OCI-LY3 (cell line): ENCODE results near the gene RAD51B.

Experiments used
- H2AFZ ChIP-seq: fragments of 200-600, 300-600 bp; shearing (Covaris generic); 2 replicates; pipeline ENCODE4 v1.6.0; 2014; ENCODE audit warnings: antibody characterized with exemption, low read depth, low read length
- H3K27ac ChIP-seq: fragments of 200-600, 300-600 bp; sonication (generic); 2 replicates; pipeline ENCODE4 v1.5.1; 2014; ENCODE audit warnings: mild to moderate bottlenecking, low read length, moderate library complexity, mixed read lengths
- H3K27me3 ChIP-seq: fragments of 200-600, 300-600 bp; sonication (generic); 2 replicates; pipeline ENCODE4 v1.6.1; 2014; ENCODE audit warnings: low read depth, low read length, mixed read lengths
- H3K36me3 ChIP-seq: fragments of 200-600, 300-600 bp; sonication (generic); replicated peaks from 2 replicates; pipeline ENCODE3; 2014; ENCODE audit warnings: low read depth, low read length, mixed read lengths
- H3K4me1 ChIP-seq: fragments of 300-600, 200-600 bp; sonication (generic); 2 replicates; pipeline ENCODE4 v1.6.1; 2014; ENCODE audit warnings: low read length, mixed read lengths
- H3K4me2 ChIP-seq: fragments of 200-600, 300-600 bp; sonication (generic); 2 replicates; pipeline ENCODE4 v1.6.1; 2014; ENCODE audit warnings: low read length, mixed read lengths
- H3K4me3 ChIP-seq: fragments of 300-600, 200-600 bp; sonication (generic); 2 replicates; pipeline ENCODE4 v1.5.1; 2014; ENCODE audit warnings: antibody characterized with exemption, mild to moderate bottlenecking, low read length, moderate library complexity
- H3K79me2 ChIP-seq: fragments of 300-600, 200-600 bp; shearing (Covaris generic); 2 replicates; pipeline ENCODE4 v1.6.1; 2014; ENCODE audit warnings: mild to moderate bottlenecking, low read length, mixed read lengths
- H3K9ac ChIP-seq: fragments of 300-600, 200-600 bp; shearing (Covaris generic); 2 replicates; pipeline ENCODE4 v1.6.0; 2014; ENCODE audit warnings: mild to moderate bottlenecking, low read length, moderate library complexity
- H3K9me3 ChIP-seq: fragments of 200-600, 300-600 bp; shearing (Covaris generic); 2 replicates; pipeline ENCODE4 v1.6.1; 2014; ENCODE audit warnings: low read length, mixed read lengths; ENCODE audit not compliant: insufficient read depth
- H4K20me1 ChIP-seq: fragments of 200-600, 300-600 bp; sonication (generic); 2 replicates; pipeline ENCODE4 v1.6.1; 2016; ENCODE audit warnings: low read length, mixed read lengths; ENCODE audit not compliant: insufficient read depth
- CTCF ChIP-seq: fragments of 200-600, 300-600 bp; sonication (generic); IDR thresholded peaks from 2 replicates; pipeline ENCODE4 v1.5.1; 2014; ENCODE audit warnings: antibody characterized with exemption, low read length, low read depth
- EZH2phosphoT487 ChIP-seq: fragments of 200-600 bp; shearing (Covaris generic); IDR thresholded peaks from 2 replicates; pipeline ENCODE4 v1.6.1; 2018; ENCODE audit warnings: antibody characterized with exemption, mixed run types, low read depth

Gene RAD51B

GRCh38 chr14:68245146-68246073 lies 425.8 kb downstream of the RAD51B start:
- Histone ChIP-seq H3K27me3 (no peaks in the 10 kb centered on the region), H3K9ac (no peak overlapping the region), H2AFZ (no peak overlapping the region), H3K27ac (no peak overlapping the region), H3K4me3 (no peak overlapping the region), H4K20me1 (no peaks in the 10 kb centered on the region), H3K36me3 (no peaks in the 10 kb centered on the region), H3K79me2 (no peaks in the 10 kb centered on the region), H3K9me3 (no peaks in the 10 kb centered on the region), H3K4me2 (no peak overlapping the region), H3K4me1 (peaks cover 31% of the 10 kb centered on the region)
- no peak for TF ChIP-seq EZH2phosphoT487
- TF ChIP-seq CTCF: no peak

GRCh38 chr14:68246074-68246785 lies 426.7 kb downstream of the RAD51B start:
- H3K27ac ChIP-seq: no peak overlapping the region

GRCh38 chr14:68246786-68247105 lies 427.2 kb downstream of the RAD51B start:
- Histone ChIP-seq H3K4me1 (peaks cover 44% of the 10 kb centered on the region), H3K79me2 (no peaks in the 10 kb centered on the region), H3K36me3 (no peaks in the 10 kb centered on the region), H3K4me2 (no peak overlapping the region), H3K27ac (no peak overlapping the region), H3K9me3 (no peaks in the 10 kb centered on the region), H3K9ac (no peak overlapping the region), H2AFZ (no peak overlapping the region), H4K20me1 (no peaks in the 10 kb centered on the region), H3K27me3 (no peaks in the 10 kb centered on the region), H3K4me3 (no peak overlapping the region)
- TF ChIP-seq EZH2phosphoT487 (no peak), CTCF (no peak)

More at GRCh38 chr14:68246074-68246785, 426.7 kb downstream of the RAD51B start:
- peaks cover 39% of the 10 kb centered on the region for H3K4me1 ChIP-seq
- H3K36me3 ChIP-seq: no peaks in the 10 kb centered on the region
- H3K9ac ChIP-seq: no peak overlapping the region
- no peaks in the 10 kb centered on the region for H4K20me1 ChIP-seq
- no peaks in the 10 kb centered on the region for H3K9me3 ChIP-seq
- H3K4me3 ChIP-seq: no peak overlapping the region
- H3K79me2 ChIP-seq: no peaks in the 10 kb centered on the region
- TF ChIP-seq EZH2phosphoT487 (no peak), CTCF (no peak)
- H3K27me3 ChIP-seq: no peaks in the 10 kb centered on the region
- H2AFZ ChIP-seq: no peak overlapping the region
- no peak overlapping the region for H3K4me2 ChIP-seq

- no peak overlapping the region for H3K4me3 ChIP-seq
- no peaks in the 10 kb centered on the region for H3K9me3 ChIP-seq
- peaks cover 50% of the 10 kb centered on the region for H3K4me1 ChIP-seq
- H3K36me3 ChIP-seq: no peaks in the 10 kb centered on the region
- H3K9ac ChIP-seq: no peak overlapping the region
- no peaks in the 10 kb centered on the region for H3K79me2 ChIP-seq
- no peak overlapping the region for H3K4me2 ChIP-seq
- H4K20me1 ChIP-seq: no peaks in the 10 kb centered on the region
- TF ChIP-seq CTCF: no peak
- no peak for TF ChIP-seq EZH2phosphoT487
- no peaks in the 10 kb centered on the region for H3K27me3 ChIP-seq
- H2AFZ ChIP-seq: no peak overlapping the region
- H3K27ac ChIP-seq: no peak overlapping the region
These were observed 427.7 kb downstream of the RAD51B start for GRCh38 chr14:68247274-68247673.
